ENCODE measurements around the gene DDX4. TPM values are rescaled to one million over a fixed set of nuclear protein-coding genes. Genes with fewer than 3 reads are reported as not detected.

Gene DDX4
- total RNA-seq, 2 donors from 2014 or later = 34.9 TPM; not detected in 1

DNA sequence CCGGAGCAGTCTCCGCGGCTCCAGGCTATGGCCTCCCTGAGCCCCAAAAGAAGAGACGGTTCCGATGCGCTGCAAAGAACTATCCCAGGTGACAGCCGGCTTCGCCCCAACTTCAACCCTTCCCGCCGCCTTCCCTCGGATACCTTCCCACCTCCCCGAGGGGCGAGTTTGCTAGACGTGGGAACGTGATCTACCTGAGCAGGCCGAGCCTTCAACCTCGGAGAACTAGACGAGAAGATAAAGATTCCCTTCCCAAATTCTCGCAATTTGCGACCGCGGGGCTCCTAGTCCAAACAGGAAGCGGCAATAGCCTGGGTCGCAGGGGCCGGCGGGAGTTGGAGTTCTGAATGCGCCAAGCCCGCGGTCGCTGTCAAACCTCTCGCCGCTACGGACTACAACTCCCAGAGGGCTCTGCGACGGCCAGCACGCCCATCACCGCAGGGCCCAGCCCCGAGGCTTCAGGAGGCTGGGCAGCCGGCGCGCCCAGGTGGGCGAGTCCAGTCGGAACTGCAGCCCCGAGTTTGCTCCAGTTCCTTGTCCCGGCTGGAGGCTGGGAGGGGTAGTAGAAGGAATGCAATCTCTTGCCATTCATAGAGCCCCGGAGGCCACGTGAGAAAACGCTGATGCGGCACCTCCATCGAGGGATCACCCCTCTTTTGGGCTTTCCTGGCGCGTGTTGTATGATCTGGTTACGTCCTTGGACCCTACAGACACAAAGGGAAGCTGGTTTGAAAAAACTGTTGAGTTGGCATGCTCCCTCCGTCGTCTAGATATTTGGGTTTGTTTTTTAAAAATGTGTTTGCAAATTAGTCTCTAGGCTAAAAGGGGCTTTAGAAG, 25.6 kb upstream of the DDX4 start, which contains the start of gene SLC38A9:
SLC38A9 (minus strand) TSS at position 302 of the 837 bp plus-strand sequence. CDS start 14,366 bp downstream, outside the sequence.
- peak; percentile 88 for TF ChIP-seq POLR2AphosphoS5 (IDR thresholded peaks at IDR 0.05)
- peak; percentile 40 for TF ChIP-seq POLR2A (IDR thresholded peaks at IDR 0.05)
- TF ChIP-seq CTCF (IDR thresholded peaks at IDR 0.05) = peak in 2 of 4 experiments; percentile 12 to 19
- peak; percentile 94 for DNase-seq (ENCODE audit: low spot score)
- WGBS = 0% methylated on average over 55 of the region's 55 CpGs
- H3K4me3 ChIP-seq = peak within 1 kb of the TSS; percentile 52 to 81
- intact Hi-C loops (cut with DNase I) = loop anchor here (5.0 to 10.0 kb wide), 2 partner anchors 273 to 490 kb away; no protein-coding TSS in a partner anchor
- H3K36me3 ChIP-seq = no peaks in the 10 kb centered on the region
- H3K9me3 ChIP-seq = no peaks in the 10 kb centered on the region
- peaks cover 7% of the 10 kb centered on the region for H3K4me1 ChIP-seq (replicated peaks)
- H3K27me3 ChIP-seq (replicated peaks; ENCODE audit: insufficient read depth) = no peaks in the 10 kb centered on the region
- H3K27ac ChIP-seq = peak within 1 kb of the TSS; percentile 12 to 62

- Histone ChIP-seq H3K4me3 (no peak overlapping the region), H3K27me3 (replicated peaks; ENCODE audit: insufficient read depth) (no peaks in the 10 kb centered on the region), H3K36me3 (no peaks in the 10 kb centered on the region), H3K4me1 (replicated peaks) (peaks cover 7% of the 10 kb centered on the region), H3K9me3 (no peaks in the 10 kb centered on the region), H3K27ac (no peak overlapping the region)
- DNase-seq (ENCODE audit: low spot score) = no peak
- 36% methylated on average over 3 of the region's 3 CpGs for WGBS
- no peak for TF ChIP-seq POLR2A (IDR thresholded peaks at IDR 0.05)
- no peak for TF ChIP-seq POLR2AphosphoS5 (IDR thresholded peaks at IDR 0.05)
- TF ChIP-seq CTCF (IDR thresholded peaks at IDR 0.05) = no peak
- intact Hi-C loops (cut with DNase I) = loop anchor here (5.0 to 10.0 kb wide), 2 partner anchors 271 to 488 kb away; no protein-coding TSS in a partner anchor
Observed at GRCh38 chr5:55713871-55714270, 24.0 kb upstream of the DDX4 start.

- TF ChIP-seq CTCF (IDR thresholded peaks at IDR 0.05) = no peak
- Histone ChIP-seq H3K4me1 (replicated peaks) (peaks cover 7% of the 10 kb centered on the region), H3K27me3 (replicated peaks; ENCODE audit: insufficient read depth) (no peaks in the 10 kb centered on the region), H3K9me3 (no peaks in the 10 kb centered on the region), H3K4me3 (no peak overlapping the region), H3K27ac (no peak overlapping the region), H3K36me3 (no peaks in the 10 kb centered on the region)
- WGBS = 48% methylated on average over 1 of the region's 1 CpG
- DNase-seq (ENCODE audit: low spot score) = no peak
- intact Hi-C loops (cut with DNase I) = loop anchor here (5.0 to 10.0 kb wide), 2 partner anchors 270 to 488 kb away; no protein-coding TSS in a partner anchor
Observed at GRCh38 chr5:55714339-55714738, 23.5 kb upstream of the DDX4 start.

DNA sequence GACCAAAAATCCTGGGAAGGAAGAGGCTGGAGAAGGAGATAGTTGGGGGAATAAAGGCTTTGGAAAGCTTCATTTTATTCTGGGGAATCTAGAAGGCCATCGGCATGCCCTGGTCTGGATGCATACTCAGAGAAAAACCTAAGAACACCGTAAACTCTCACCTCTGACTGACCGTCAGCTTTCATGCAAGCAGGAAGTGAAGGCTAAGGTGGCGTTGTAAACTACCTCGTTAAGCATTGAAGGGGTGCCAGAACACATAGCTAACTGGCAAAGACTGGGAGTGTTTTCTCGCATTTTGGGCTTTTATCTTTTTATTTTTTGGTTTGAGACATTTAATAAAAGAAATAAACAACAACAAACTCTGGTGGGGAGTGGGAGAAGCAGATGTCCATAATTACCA, 23.1 kb upstream of the DDX4 start:
- 68% methylated on average over 6 of the region's 6 CpGs for WGBS
- peaks cover 7% of the 10 kb centered on the region for H3K4me1 ChIP-seq (replicated peaks)
- intact Hi-C loops (cut with DNase I) = loop anchor here (5.0 to 10.0 kb wide), 2 partner anchors 270 to 488 kb away; no protein-coding TSS in a partner anchor

More for the DNA sequence above, 23.1 kb upstream of the DDX4 start:
- DNase-seq (ENCODE audit: low spot score) = no peak
- no peak overlapping the region for H3K4me3 ChIP-seq
- TF ChIP-seq POLR2A (IDR thresholded peaks at IDR 0.05) (no peak), POLR2AphosphoS5 (IDR thresholded peaks at IDR 0.05) (no peak), CTCF (IDR thresholded peaks at IDR 0.05) (no peak)
- H3K9me3 ChIP-seq = no peaks in the 10 kb centered on the region
- no peak overlapping the region for H3K27ac ChIP-seq
- no peaks in the 10 kb centered on the region for H3K27me3 ChIP-seq (replicated peaks; ENCODE audit: insufficient read depth)
- H3K36me3 ChIP-seq = no peaks in the 10 kb centered on the region
